ENCODE results near the gene BAG2.

The BAG2 gene

DNA sequence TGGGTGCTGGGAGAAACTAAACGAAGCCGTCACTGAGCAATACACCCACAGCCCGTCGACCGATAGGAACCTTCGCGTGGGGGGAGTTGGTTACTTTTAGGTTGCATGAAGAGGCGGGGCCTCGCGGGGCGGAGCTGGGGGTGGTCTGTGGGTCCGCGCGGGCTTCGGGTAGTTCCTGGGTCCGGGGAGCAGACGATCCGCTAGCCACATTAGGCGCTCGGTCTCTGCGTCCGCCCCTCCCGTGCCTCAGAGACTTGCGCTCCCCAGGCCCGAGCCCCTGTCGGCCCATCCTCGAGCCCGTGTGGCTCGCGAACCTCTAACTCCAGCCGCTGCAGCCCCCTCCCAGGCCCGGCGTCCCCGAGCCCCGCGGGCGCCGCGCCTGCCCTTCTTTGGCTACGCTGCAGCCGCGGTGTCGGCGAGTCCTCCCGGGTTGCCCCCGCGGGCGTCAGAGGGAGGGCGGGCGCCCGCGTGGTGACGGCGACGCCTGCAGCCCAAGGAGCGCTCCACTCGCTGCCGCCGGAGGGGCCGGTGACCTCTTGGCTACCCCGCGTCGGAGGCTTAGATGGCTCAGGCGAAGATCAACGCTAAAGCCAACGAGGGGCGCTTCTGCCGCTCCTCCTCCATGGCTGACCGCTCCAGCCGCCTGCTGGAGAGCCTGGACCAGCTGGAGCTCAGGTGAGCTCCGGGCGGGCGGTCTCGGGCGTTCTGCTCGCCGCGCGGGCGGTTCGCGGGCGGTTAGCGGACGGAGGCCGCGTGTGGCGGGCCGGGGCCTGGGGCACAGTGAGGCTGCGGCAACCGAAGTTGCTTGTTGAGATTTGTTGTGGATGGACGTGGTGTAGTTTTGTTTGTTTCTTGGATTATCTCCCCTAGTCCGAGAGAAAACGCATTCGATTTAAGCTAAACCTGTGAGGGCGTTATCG, at the start of gene BAG2:
BAG2 (plus strand) TSS at position 191 of the 920 bp plus-strand sequence; CDS start at position 563, 372 bp downstream.
- peak; percentile 56 for DNase-seq (ENCODE audit: low spot score)

DNA sequence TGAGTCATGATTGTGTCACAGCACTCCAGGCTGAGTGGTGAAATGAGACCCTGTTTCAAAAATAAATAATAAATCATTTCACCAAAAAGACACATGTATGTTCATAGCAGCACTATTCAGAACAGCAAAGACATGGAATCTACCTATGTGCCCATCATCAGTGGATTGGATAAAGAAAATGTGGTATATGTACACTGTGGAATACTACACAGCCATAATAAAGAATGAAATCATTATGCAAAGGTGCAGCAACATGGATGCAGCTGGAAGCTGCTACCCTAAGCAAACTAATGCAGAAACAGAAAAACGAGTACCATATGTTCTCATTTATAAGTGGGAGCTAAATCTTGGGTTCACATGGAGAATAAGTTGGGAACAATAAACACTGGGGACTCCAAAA, 49.0 kb upstream of the BAG2 start:
- DNase-seq (ENCODE audit: low spot score) = no peak

DNA sequence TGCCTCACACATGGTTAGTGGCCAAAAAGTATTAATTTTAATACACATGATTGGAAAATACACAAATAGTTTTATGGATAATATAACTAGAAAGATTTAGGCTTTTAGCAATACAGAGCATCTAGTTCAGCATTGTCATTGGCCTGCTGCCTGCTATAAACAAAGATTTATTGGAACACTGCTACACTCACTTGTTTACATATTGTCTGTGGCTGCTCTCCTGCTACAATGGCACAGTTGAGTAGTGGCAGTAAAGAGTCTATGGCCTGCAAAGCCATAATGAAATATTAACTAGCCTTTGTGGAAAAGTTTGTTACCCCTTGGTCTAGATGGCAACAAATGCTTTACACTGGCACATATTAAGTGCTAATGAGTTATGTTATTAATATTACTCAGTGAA, 44.4 kb upstream of the BAG2 start:
- no peak for DNase-seq (ENCODE audit: low spot score)

DNA sequence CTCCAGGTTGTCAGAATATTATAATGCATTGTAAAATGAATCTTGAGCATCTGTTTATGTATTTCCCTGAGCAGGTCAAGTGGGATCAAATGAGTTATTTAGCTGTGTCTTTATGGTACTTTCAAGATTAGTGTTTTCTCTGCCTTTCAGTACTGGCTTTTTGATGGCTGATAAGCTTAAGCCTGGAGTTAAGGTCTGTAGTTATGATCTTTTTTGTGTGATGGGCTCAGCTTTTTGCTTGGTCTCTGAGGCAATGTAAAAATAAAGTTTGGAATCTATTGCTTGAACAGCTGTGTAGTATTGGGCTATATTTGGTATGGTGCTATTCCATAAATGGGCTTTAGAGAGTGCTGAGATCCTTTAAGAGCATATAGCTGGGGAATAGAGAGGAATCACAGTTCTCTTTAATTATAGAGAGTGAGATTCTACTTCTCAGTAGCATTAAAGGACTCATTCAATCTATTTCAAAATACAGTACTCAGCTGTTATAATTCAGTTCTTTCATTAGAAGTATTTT, 41.4 kb upstream of the BAG2 start:
- no peak for DNase-seq (ENCODE audit: low spot score)

DNA sequence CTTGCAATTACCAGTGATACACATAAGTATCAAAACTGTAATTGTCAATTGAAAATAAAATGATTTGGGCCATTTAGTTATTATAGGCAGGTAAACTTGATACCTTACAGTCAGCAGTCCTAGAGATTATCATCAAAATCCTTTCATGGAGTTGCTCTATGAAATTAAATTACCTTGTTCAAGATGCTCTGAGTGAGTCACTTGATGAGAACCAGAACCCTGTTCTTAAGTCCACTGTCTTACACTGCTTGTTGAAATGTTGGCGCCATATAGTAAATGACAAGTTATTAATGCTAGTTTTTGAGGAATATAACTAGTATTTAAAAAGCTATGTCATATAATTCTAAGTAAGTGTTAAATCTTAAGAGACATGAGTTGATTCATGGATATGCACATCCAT, 37.2 kb upstream of the BAG2 start:
- DNase-seq (ENCODE audit: low spot score) = no peak

DNA sequence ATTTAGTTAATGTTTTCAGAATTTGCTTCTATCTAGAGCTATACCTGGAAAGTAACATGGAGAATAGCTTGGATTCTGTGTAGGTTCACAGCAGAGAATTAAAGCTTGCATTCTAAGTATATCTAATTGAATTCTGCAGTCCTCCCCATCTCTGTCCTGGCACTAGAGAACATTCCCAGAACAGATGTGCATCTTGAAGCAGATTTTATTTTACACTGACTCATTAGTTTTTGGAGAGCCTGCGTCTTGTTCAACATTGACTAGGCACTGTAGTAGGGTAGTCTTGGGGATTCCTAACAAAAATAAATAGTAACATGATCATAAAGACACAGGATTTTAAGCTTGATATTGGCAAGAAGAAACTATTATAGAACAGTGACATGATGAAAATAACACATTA, 36.2 kb upstream of the BAG2 start:
- no peak for DNase-seq (ENCODE audit: low spot score)

DNA sequence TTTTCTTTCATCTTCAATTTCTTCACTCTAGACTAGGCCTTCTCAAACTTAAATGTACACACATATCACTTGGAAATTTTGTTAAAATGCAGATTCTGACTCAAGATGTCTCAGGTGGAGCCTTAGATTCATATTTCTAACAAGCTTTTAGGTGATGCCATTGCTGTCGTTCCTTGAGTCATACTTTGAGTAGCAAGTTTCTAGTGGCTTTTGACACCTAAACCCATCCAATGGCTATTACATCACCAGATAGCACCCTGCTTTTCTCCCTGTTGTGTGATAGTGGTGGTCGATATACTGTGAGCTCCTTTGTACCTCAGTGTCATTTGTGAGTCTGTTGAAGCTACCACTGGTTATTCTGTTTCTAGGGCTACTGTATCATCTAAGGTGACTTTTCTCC, 34.8 kb upstream of the BAG2 start:
- no peak for DNase-seq (ENCODE audit: low spot score)

DNA sequence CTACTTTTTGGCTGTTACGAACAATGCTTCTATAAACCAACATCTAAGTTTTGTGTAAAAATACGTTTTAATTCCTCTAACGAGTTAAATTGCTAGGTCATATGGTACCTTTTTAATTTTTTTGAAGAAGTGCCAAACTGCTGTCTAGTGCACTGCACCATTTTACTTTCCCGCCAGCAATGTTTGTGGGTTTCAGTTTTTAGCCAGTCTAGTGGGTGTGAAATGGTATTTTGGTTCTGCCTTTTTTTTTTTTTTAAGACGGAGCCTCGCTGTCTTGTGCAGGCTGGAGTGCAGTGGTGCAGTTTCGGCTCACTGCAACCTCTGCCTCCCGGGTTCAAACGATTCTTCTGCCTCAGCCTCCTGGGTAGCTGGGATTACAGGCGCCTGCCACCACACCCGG, 34.1 kb upstream of the BAG2 start:
- no peak for DNase-seq (ENCODE audit: low spot score)

DNA sequence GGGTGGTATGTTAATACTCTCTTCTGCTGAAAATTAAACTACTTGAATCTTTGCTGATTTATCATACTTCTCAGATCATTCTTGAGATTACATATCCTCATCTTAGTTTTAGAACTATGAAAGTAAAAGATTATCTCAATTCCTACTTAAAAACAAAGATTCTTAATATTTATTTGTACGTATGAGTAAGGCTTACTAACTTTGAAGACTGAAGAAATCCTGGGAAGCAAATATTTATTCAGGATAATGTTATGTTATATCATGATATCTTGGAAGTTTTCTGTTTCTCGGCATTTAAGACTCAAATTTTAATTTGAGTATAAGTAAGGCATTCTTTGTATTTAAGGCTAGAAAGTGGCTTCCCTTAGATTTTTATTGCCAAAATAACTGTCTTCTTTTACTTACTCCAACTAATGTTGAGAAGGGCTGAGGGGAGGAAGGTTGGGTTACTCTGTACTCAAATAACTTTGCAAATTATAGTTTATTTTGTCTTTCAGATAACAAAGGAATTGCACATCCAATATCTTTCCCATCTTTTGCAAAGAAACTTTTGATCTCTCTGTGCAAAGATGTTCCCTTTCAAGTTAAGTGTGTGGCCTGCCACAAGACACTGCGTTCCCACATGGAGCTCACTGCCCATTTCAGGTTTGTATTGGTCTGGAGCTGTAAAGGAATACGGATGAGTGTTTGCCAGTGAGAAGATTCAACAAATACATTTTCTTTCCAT, 30.5 kb upstream of the BAG2 start:
- DNase-seq (ENCODE audit: low spot score) = no peak

DNA sequence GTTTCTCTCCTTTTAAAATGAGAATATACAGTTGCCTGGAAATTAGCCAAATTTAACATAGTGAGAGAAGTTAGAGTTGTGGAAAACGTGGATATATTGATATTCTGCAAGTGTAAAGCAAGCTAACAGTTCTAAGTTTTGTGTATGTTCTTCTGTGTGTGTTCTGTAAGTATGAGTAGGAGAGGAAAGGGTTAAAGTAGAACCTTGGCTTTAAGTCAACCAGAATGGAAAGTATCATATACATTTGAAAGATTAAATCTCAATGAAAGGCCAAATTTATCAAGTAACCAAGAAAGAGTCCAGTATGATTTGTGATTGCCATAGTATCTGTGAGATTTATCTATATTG, 30.0 kb upstream of the BAG2 start:
- DNase-seq (ENCODE audit: low spot score) = no peak

DNA sequence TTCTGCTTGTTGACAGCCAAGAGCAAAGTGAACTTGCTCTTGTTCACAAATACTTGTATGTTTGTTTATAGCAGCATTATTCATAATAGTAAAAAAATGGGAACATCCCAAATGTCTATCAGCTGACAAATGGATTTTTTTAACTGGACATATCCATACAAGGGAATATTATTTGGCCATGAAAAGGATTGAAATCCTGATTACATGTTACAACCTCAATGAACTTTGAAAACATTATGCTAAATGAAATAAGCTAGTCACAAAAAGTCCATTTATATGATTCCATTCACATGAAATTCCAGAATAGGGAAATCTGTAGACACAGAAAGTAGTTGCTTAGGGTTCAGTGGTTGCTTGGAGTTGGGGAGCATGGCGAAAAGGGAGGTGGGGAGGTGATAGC, 28.4 kb upstream of the BAG2 start:
- no peak for DNase-seq (ENCODE audit: low spot score)

DNA sequence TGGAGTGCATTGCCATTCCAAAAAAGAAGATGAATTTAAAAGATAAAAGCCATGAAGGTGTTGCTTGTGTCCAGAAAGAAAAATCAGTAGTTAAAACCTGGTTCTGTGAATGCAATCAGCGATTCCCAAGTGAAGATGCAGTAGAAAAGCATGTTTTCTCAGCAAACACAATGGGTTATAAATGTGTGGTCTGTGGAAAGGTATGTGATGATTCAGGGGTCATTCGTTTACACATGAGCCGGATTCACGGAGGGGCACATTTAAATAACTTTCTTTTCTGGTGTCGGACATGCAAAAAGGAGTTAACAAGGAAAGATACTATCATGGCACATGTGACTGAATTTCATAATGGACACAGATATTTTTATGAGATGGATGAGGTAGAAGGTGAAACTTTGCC, 24.7 kb upstream of the BAG2 start:
- no peak for DNase-seq (ENCODE audit: low spot score)

DNA sequence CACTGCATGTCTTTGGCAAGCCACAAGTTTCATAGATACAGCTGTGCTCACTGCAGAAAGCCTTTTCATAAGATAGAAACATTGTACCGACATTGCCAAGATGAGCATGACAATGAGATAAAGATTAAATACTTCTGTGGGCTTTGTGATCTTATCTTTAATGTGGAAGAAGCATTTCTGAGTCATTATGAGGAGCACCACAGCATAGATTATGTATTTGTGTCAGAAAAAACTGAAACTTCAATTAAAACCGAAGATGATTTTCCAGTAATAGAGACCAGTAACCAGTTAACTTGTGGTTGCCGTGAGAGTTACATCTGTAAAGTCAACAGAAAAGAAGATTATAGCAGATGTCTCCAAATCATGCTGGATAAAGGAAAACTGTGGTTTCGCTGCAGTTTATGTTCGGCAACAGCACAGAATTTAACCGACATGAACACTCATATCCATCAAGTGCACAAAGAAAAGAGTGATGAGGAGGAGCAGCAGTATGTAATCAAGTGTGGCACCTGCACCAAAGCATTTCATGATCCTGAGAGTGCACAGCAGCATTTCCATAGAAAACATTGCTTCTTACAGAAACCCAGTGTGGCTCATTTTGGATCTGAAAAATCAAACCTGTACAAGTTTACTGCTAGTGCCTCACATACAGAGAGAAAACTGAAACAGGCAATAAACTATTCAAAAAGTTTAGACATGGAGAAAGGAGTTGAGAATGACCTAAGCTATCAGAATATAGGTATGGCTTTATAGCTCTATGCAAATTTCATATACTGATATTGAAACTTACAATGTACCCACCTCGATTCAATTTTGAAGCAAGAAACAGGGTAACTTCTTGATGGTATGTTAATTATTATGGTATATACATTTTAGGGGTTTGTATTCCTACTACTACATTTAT, 23.9 kb upstream of the BAG2 start:
- DNase-seq (ENCODE audit: low spot score) = no peak

DNA sequence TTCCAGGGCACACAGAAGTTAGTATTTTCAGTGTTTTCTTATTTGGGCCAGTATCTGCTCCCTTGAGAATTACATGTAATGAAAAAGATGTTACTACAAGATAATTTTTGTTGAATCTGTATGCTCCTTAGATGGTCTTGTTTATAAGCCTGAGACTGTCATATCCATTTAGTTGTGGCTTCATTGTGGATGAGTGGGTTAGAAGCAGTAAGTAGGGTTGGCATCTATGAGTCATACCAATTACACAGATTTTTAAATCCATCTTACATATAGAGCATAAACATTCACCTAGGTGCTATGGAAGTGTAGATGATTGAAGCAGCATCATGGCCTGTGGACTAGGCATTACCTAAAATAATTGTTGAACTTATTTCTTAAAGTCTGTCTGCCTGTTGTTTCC, 13.5 kb upstream of the BAG2 start:
- DNase-seq (ENCODE audit: low spot score) = no peak

DNA sequence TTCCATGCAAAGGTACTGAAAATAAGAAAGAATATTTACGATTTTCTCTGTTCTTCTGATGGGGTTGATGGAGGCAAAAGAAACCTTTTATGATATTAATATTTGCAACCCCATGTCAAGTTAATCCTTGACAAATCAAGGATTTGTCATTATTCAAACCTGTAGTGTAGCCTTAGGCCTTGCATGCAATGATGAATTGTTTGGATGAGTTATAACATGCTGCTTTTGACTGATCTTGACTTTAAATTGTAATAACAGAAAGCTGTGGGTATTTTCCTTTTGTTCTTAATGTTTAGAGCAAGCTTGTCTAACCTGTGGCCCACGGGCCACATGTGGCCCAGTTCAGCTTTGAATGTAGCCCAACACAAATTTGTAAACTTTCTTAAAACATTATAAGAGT, 13.0 kb upstream of the BAG2 start:
- no peak for DNase-seq (ENCODE audit: low spot score)

DNA sequence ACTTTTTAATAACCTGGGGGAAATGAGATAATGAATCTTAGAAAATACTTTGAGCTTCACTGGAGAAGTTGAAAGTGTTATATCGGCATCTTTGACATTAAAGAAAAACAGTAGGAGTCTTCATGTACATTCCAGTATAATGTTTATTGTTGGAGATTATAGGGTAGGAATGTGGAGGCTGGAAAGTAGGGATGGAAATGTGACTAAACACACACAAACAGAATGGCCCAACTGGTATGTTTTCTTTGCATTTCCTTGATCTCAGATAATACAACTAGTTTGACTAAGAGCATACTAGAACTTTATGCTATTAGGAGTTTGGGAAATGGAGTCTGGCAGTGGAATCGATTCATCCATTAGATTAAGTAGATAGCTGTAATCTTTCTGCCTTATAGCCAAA, 10.1 kb upstream of the BAG2 start:
- DNase-seq (ENCODE audit: low spot score) = no peak

DNA sequence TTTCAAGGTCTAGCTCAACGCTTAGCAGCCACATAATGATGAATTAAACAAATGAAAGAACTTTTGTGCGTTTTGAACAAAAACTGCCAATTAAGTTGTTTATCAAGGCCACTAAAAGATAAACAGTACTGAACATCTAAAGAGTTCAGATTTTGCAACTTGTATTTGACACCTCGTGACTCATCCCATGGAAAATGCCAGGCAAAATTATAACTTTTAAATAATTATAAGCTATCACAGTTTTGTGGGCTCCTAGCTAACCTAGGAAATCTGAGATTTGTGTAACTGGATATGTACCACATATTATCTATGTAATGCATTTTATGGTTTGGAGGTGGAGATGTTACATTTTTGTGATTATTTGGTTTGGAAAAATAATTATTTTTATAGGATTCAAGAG, 9.6 kb upstream of the BAG2 start:
- DNase-seq (ENCODE audit: low spot score) = no peak

DNA sequence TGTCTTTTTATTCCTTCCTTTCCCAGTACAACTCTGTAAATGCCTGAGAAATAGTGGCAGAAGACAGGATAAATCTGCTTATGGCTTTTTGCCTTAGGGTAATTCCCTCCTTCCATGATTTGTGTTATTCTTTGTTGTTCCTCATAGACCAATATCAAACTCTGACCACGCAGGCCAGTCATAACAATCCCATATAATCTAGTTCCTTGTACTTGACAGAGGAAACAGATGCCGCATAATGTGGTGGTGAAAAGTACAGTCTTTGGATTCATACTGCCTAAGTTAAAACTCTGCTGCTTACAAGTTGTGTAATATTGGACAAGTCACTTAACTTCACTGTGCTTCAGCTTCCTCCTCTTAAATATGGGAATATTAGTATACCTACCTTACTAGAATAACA, 8.2 kb upstream of the BAG2 start:
- DNase-seq (ENCODE audit: low spot score) = no peak

DNA sequence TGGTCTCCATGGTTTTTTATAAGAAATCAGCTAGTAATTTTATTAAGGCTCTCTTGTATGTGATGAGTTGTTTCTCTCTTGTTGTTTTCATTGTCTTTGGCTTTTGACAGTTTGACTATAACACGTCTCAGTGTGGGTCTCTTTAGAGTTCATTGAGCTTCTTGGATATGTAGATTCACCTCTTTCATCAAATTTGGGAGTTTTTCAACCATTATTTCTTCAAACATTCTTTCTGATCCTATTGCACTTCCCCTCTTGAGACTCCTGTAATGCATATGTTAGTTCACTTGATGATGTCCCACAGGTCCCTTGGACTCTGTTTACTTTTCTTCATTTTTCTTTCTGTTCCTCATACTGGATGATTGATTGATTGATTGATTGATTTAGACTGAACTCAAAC, 7.0 kb upstream of the BAG2 start:
- DNase-seq (ENCODE audit: low spot score) = no peak

DNA sequence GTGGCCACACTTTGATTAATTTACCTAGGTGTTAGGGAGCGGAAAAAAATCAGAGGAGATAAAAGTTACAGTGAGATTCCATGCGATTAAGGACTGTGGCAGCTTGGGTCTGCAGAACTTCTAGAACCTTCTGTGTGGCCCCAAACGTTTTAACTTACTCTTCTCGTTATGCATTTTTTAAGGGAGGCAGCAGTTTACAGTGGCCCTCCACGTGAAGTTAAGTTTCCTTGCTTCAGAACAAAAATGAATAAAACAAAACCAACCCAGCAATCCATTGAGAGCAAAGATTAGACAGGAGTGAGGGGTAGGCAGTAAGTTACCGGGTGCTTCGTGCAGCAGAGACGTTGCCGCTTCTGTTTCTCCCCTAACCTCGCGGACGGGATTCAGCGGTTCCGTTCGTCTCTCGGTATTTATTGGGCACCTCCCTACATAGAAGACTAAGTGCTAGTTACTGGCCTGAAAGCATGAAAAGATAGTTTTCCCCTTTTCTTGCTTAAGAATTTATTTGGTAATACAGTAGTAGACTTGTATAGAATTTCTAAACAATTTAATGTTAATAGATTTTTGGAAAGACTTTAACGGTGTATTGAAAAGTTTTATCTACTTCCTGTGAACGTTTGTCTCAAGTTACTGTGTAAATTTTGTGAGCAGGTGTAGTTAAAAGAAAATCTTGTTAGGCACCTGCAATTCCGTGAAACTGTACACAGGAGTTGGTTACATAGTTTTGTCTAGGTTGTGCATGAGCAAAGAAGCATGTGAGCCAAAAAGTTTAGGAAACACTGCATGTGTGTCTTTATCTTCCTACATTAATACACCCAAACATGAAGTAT, 1.1 kb downstream of the BAG2 start:
- peak; percentile 16 for DNase-seq (ENCODE audit: low spot score)

DNA sequence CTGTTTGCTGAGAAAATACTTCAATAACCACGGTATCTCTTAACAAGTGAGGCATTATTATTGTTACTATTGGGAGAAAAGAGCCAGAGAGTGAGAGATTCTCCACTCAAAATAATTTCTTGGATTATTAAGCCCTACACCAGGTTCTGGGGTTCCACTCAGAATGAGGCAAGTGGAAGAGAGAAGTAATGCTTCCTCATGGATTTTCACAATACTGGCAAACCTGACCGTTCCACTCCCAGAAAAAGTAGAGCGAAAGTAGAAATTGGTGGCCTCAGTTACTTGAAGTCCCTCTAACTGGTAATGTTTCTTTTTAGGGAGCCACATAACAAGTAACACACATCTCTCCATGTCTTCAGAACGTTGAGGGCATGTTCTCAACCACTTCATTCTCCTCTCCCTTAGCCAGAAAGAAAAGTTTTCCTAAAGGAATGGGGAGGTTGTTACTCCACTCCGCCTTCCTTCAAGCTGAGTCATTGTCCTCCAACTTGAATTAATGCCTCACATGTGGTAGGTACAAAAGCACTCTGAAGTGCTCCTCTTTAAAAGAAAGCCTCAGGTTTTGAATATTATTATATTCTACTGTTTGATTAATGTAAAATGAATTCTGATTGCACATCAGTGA, 1.9 kb downstream of the BAG2 start:
- no peak for DNase-seq (ENCODE audit: low spot score)

All from HuH-7.5 (cell line).